IMR-90 (cell line): ENCODE measurements around the gene NECTIN2. TPM values are rescaled to one million over a fixed set of nuclear protein-coding genes. Genes with fewer than 3 reads are reported as not detected.

Experiments used
- ATAC-seq: fragments of 200-7000 bp; cut with Tn5 transposase; 2 replicates; pipeline ENCODE4 v1.9.1; 2020; ENCODE audit warnings: low read depth, mild to moderate bottlenecking, moderate library complexity
- BruUV-seq: library from RNA; stranded (reverse); fragments of 400-500 nt; replicated peaks from 2 replicates; lab custom pipeline; 2021; lab: Mats Ljungman, UMichigan
- CTCF ChIA-PET: fragments of 300-600 bp; formaldehyde crosslinking; extraction: SDS; loops from one replicate; lab custom pipeline; 2021; ENCODE audit warnings: antibody characterized with exemption; lab: Yijun Ruan, JAX
- POLR2A ChIA-PET: fragments of 300-600 bp; sonication (Branson Sonifier 250); formaldehyde crosslinking; loops from one replicate; lab custom pipeline; 2022; ENCODE audit warnings: antibody characterized with exemption; ENCODE audit not compliant: unreplicated experiment; lab: Charles Lee
- DNase-seq: peaks from one replicate; pipeline ENCODE4 v3.0.0; 2013
- H2AFZ ChIP-seq: replicated peaks from 2 replicates; pipeline ENCODE3; 2013; ENCODE audit warnings: low read length, mild to moderate bottlenecking; ENCODE audit not compliant: poor library complexity
- H2AK5ac ChIP-seq: 2 replicates; pipeline ENCODE4 v1.6.1; 2013; ENCODE audit warnings: low read depth, low read length, inconsistent platforms
- H2AK9ac ChIP-seq: replicated peaks from 2 replicates; pipeline ENCODE3; 2013; ENCODE audit warnings: mild to moderate bottlenecking, low read depth, low read length, moderate library complexity; ENCODE audit not compliant: poor library complexity
- H2BK120ac ChIP-seq: 2 replicates; pipeline ENCODE4 v1.6.1; 2013; ENCODE audit warnings: low read depth, low read length, inconsistent platforms
- H2BK15ac ChIP-seq: 3 replicates; pipeline ENCODE4 v1.6.1; 2013; ENCODE audit warnings: low read depth, low read length, inconsistent platforms
- H2BK20ac ChIP-seq: 2 replicates; pipeline ENCODE4 v1.6.1; 2013; ENCODE audit warnings: low read depth, mild to moderate bottlenecking, inconsistent platforms, low read length, moderate library complexity
- H2BK5ac ChIP-seq: 2 replicates; pipeline ENCODE4 v1.6.1; 2013; ENCODE audit warnings: mild to moderate bottlenecking, low read depth, low read length, inconsistent platforms; ENCODE audit not compliant: poor library complexity, severe bottlenecking
- H3K14ac ChIP-seq: replicated peaks from 2 replicates; pipeline ENCODE4 v1.6.1; 2013; ENCODE audit warnings: low read depth, low read length, inconsistent platforms
- H3K18ac ChIP-seq: 2 replicates; pipeline ENCODE4 v1.6.1; 2013; ENCODE audit warnings: low read depth, low read length, control low read depth
- H3K23ac ChIP-seq: 2 replicates; pipeline ENCODE4 v1.6.1; 2013; ENCODE audit warnings: low read depth, low read length, inconsistent platforms
- H3K27ac ChIP-seq: 2 replicates; pipeline ENCODE4 v1.5.1; 2013; ENCODE audit warnings: mild to moderate bottlenecking, control low read depth, low read length; ENCODE audit not compliant: insufficient read depth
- H3K27me3 ChIP-seq: 2 replicates; pipeline ENCODE4 v1.6.1; 2013; ENCODE audit warnings: low read length; ENCODE audit not compliant: control insufficient read depth, insufficient read depth
- H3K36me3 ChIP-seq: 2 replicates; pipeline ENCODE4 v1.6.1; 2013; ENCODE audit warnings: low read length, mixed read lengths; ENCODE audit not compliant: control insufficient read depth, insufficient read depth
- H3K4ac ChIP-seq: 2 replicates; pipeline ENCODE4 v1.6.1; 2013; ENCODE audit warnings: low read depth, low read length, inconsistent platforms
- H3K4me1 ChIP-seq: 2 replicates; pipeline ENCODE4 v1.6.1; 2013; ENCODE audit warnings: low read length, mixed read lengths; ENCODE audit not compliant: control insufficient read depth, insufficient read depth
- H3K4me2 ChIP-seq: 2 replicates; pipeline ENCODE4 v1.6.1; 2013; ENCODE audit warnings: low read depth, mild to moderate bottlenecking, control low read depth, low read length, moderate library complexity
- H3K4me3 ChIP-seq: 2 replicates; pipeline ENCODE4 v1.5.1; 2013; ENCODE audit warnings: low read depth, mild to moderate bottlenecking, control low read depth, low read length, moderate library complexity; ENCODE audit not compliant: insufficient read depth
- H3K56ac ChIP-seq: 2 replicates; pipeline ENCODE4 v1.6.1; 2013; ENCODE audit warnings: low read length, inconsistent platforms; ENCODE audit not compliant: insufficient read depth; ENCODE audit errors: extremely low read depth
- H3K79me1 ChIP-seq, 2 experiments: 2 replicates each; pipeline ENCODE4 v1.6.1; 2013; ENCODE audit warnings: low read length in 2 of 2, inconsistent platforms in 1 of 2, low read depth in 1 of 2
- H3K9ac ChIP-seq: 2 replicates; pipeline ENCODE4 v1.6.1; 2013; ENCODE audit warnings: low read depth, low read length, control low read depth
- H3K9me1 ChIP-seq: 2 replicates; pipeline ENCODE4 v1.6.1; 2013; ENCODE audit warnings: low read length, inconsistent platforms; ENCODE audit not compliant: insufficient read depth
- H3K9me3 ChIP-seq: 2 replicates; pipeline ENCODE4 v1.6.1; 2013; ENCODE audit warnings: low read length; ENCODE audit not compliant: control insufficient read depth, insufficient read depth
- H4K20me1 ChIP-seq: 2 replicates; pipeline ENCODE4 v1.6.1; 2013; ENCODE audit warnings: low read length, inconsistent platforms; ENCODE audit not compliant: insufficient read depth
- H4K5ac ChIP-seq: 2 replicates; pipeline ENCODE4 v1.6.1; 2013; ENCODE audit warnings: mild to moderate bottlenecking, low read depth, low read length, control low read depth
- H4K8ac ChIP-seq, 2 experiments: 2 replicates each; pipeline ENCODE4 v1.6.1; 2013; ENCODE audit warnings: low read depth in 2 of 2, low read length in 2 of 2, control low read depth in 1 of 2, inconsistent platforms in 1 of 2
- H4K91ac ChIP-seq: 2 replicates; pipeline ENCODE4 v1.6.1; 2013; ENCODE audit warnings: low read depth, low read length, inconsistent platforms; ENCODE audit not compliant: insufficient read depth
- BHLHE40 ChIP-seq: fragments of 150-350 bp; IDR thresholded peaks from 2 replicates; pipeline ENCODE4 v1.6.1; 2016; ENCODE audit warnings: mild to moderate bottlenecking, low read depth, low read length
- CHD1 ChIP-seq: IDR thresholded peaks from 2 replicates; pipeline ENCODE4 v1.6.1; 2012; ENCODE audit warnings: low read depth, low read length, improper control_type of control experiment
- FOS ChIP-seq: fragments of 150-350 bp; IDR thresholded peaks from 2 replicates; pipeline ENCODE4 v1.6.1; 2016; ENCODE audit warnings: low read depth, low read length
- NFE2L2 ChIP-seq: fragments of 150-350 bp; IDR thresholded peaks from 2 replicates; pipeline ENCODE4 v1.6.1; 2016; ENCODE audit warnings: low read depth, mild to moderate bottlenecking, low read length
- RAD21 ChIP-seq: IDR thresholded peaks from 2 replicates; pipeline ENCODE4 v1.6.1; 2012; ENCODE audit warnings: low read length, improper control_type of control experiment
- RFX5 ChIP-seq: IDR thresholded peaks from 2 replicates; pipeline ENCODE4 v1.8.0; 2012; ENCODE audit warnings: low read depth, mild to moderate bottlenecking, low read length, moderate library complexity
- WGBS, 2 experiments: methylation state at CpG; one replicate each; pipeline versions ENCODE4 v1.1.5 to v1.1.7; 2013; ENCODE audit warnings: missing lambda C conversion rate in 2 of 2; ENCODE audit not compliant: insufficient read length in 1 of 2; ENCODE audit errors: extremely low coverage in 2 of 2; 5-methylcytosine and 5-hydroxymethylcytosine counted together
- dilution Hi-C: fragments of 300-500 bp; cut with HindIII; formaldehyde crosslinking; loops from one replicate; pipeline ENCODE4 v1.14.3; 2018; ENCODE audit warnings: low sequenced_read_pairs; ENCODE audit not compliant: unreplicated experiment
- in situ Hi-C: fragments of 300-500 bp; cut with MboI; formaldehyde crosslinking; loops from 3 replicates; pipeline ENCODE4 v1.14.3; 2019; ENCODE audit warnings: low sequenced_read_pairs, inconsistent platforms, mixed read lengths
- intact Hi-C: fragments of 100-400 bp; cut with micrococcal nuclease; formaldehyde crosslinking; loops from 2 replicates; pipeline ENCODE4 v1.10.0; 2022
- polyA plus RNA-seq, 3 experiments: library from polyadenylated mRNA; depleted of rRNA; stranded (reverse); fragments of >200 nt; gene quantifications; 2 replicates each; pipeline ENCODE4 v1.2.3, GENCODE V29; 2012; ENCODE audit warnings: low replicate concordance in 1 of 3
- total RNA-seq: library from RNA; depleted of rRNA; stranded (reverse); fragments of >200 nt; gene quantifications from 2 replicates; pipeline ENCODE4 v1.2.3, GENCODE V29; 2012
- TF ChIP-seq, protein P1 (sequence below): conservative IDR thresholded peaks from 2 replicates; pipeline ENCODE4 v1.5.1; 2012; ENCODE audit warnings: mild to moderate bottlenecking, low read depth, low read length, improper control_type of control experiment

NECTIN2 gene
- total and polyA plus RNA-seq, 2 of the 4 experiments (the other 2 are of a cell fraction): 77.8 to 170 TPM

DNA sequence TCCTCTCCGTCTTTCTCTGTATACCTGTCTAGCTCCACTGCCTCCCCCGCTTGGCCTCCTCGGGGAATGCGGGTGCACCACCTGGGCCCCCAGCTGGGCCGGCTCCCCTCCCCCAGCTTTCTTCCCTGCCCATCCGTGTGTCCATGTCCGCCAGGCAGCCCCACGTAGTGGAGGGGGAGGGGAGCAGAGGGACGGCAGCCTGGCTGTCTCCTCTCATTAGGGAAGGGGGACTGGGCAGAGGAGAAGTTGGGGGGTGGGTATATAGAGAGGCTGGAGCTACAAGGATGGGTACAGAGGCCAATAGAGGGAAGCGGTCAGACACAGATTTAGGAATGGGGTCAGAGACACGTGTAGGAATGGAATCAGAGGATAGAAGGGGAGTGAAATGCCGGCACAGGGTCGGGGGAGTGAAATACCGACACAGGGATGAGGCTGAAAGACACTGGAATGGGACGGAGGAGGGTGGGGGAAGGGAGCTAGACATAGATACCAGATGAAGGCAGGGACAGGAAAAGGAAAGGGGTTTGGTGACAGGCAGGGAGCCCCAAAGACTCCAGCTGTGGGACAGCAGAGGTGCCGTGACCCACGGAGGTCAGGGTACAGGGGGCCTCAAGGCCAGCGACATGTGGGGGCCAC lies 2.8 kb downstream of the NECTIN2 start:
- Histone ChIP-seq H3K14ac (peak overlapping the region; percentile 73), H3K9me3 (no peaks in the 10 kb centered on the region), H3K27ac (peak overlapping the region; percentile 97), H3K4me3 (peak overlapping the region; percentile 97), H2AFZ (peak overlapping the region; percentile 72), H3K36me3 (peaks cover 9% of the 10 kb centered on the region), H2AK9ac (peak overlapping the region; percentile 67), H3K18ac (peak overlapping the region; percentile 18; the same call in 1 of the 2 replicates), H3K56ac (peak overlapping the region; percentile 38; the same call in 1 of the 2 replicates), H4K8ac (peak overlapping the region in 1 of 2 experiments; percentile 56; a peak in 2 of 4 replicates), H3K4ac (peak overlapping the region; percentile 84), H2BK20ac (0 out of 2 replicates have a peak overlapping the region, but pooled peaks have one; percentile 44), H3K27me3 (no peaks in the 10 kb centered on the region), H3K79me1 (peaks cover 4 to 60% of the 10 kb centered on the region in 2 experiments; a peak in 3 of 4 replicates), H2AK5ac (peak overlapping the region; percentile 89), H4K5ac (peak overlapping the region; percentile 31), H2BK15ac (no peak overlapping the region; the same call in 2 of the 3 replicates), H4K20me1 (peaks cover 62% of the 10 kb centered on the region), H3K4me1 (peaks cover 12% of the 10 kb centered on the region), H4K91ac (peak overlapping the region; percentile 40; the same call in 1 of the 2 replicates), H2BK120ac (peak overlapping the region; percentile 43), H3K4me2 (peak overlapping the region; percentile 95), H3K9me1 (peaks cover 11% of the 10 kb centered on the region), H3K9ac (peak overlapping the region; percentile 100), H3K23ac (peak overlapping the region; percentile 97), H2BK5ac (peak overlapping the region; percentile 51)
- WGBS, 2 experiments: 19% methylated on average over 9 of the region's 18 CpGs; no CpG with 5 or more reads in 1 of the 2 experiments
- ATAC-seq: no peak
- POLR2A ChIA-PET: no interaction called here
- CTCF ChIA-PET: interaction anchor here (1.0 kb wide), 1 partner anchor 78 kb away, joined by 3 read pairs; no protein-coding TSS in a partner anchor
- in situ Hi-C loops: no loop called here
- dilution Hi-C loops: no loop called here
- DNase-seq: no peak
- intact Hi-C loops: loop anchor here (5.0 kb wide), 1 partner anchor 277 kb away; no protein-coding TSS in a partner anchor
- no TSS peak for BruUV-seq
- TF ChIP-seq, protein P1, sequence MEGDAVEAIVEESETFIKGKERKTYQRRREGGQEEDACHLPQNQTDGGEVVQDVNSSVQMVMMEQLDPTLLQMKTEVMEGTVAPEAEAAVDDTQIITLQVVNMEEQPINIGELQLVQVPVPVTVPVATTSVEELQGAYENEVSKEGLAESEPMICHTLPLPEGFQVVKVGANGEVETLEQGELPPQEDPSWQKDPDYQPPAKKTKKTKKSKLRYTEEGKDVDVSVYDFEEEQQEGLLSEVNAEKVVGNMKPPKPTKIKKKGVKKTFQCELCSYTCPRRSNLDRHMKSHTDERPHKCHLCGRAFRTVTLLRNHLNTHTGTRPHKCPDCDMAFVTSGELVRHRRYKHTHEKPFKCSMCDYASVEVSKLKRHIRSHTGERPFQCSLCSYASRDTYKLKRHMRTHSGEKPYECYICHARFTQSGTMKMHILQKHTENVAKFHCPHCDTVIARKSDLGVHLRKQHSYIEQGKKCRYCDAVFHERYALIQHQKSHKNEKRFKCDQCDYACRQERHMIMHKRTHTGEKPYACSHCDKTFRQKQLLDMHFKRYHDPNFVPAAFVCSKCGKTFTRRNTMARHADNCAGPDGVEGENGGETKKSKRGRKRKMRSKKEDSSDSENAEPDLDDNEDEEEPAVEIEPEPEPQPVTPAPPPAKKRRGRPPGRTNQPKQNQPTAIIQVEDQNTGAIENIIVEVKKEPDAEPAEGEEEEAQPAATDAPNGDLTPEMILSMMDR: no peak
- no peak for TF ChIP-seq RAD21
- TF ChIP-seq CHD1: no peak
- no peak for TF ChIP-seq NFE2L2
- no peak for TF ChIP-seq BHLHE40
- TF ChIP-seq FOS: no peak
- no peak for TF ChIP-seq RFX5
